Measurements from ENCODE around the gene FBXO2.

- no peak for TF ChIP-seq CTCF (IDR thresholded peaks at IDR 0.05)
- TF ChIP-seq POLR2A (IDR thresholded peaks at IDR 0.05), result no peak
- TF ChIP-seq POLR2AphosphoS5 (IDR thresholded peaks at IDR 0.05), result no peak
These were observed 19.0 kb upstream of the FBXO2 start for GRCh38 chr1:11673089-11673769.
